NCI-H1417 treated with DMSO at 0.1 percent for 48 hours (cell line): ENCODE data around the gene CA11.

Experiments
- DNase-seq: peaks from one replicate; lab custom pipeline; 2025; lab: John Stamatoyannopoulos, UW

CA11 gene

GRCh38 chr19:48613024-48613851 lies 32.7 kb downstream of the CA11 start:
- no peak for DNase-seq

- DNase-seq: no peak
Measured at GRCh38 chr19:48611872-48612271, 34.1 kb downstream of the CA11 start.

DNA sequence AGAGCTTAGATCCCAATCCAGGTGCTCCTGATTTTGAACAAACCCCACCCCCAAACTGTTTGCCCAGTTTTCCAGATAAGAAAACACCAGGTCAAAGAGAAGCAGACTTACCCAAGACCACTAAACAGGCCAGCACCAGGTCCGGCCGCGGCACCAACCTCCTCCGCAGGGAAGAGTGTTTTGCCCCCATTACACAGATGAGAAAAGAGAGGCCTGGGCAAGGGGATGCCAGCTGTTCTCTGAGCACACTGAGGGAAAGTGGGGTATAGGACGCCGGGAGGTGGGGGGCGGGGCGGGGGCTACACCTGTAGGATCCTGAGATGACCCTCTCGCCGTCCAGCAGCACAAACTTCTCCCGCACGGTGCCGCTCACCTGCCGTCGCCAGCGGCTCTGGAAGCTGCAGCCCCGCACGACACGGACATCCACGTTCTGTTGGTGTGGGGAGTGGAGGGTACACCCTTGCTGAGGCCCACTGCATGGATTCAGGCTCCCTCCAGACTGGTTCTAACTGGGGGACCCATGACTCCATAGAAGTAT lies 36.3 kb downstream of the CA11 start:
- no peak for DNase-seq

DNA sequence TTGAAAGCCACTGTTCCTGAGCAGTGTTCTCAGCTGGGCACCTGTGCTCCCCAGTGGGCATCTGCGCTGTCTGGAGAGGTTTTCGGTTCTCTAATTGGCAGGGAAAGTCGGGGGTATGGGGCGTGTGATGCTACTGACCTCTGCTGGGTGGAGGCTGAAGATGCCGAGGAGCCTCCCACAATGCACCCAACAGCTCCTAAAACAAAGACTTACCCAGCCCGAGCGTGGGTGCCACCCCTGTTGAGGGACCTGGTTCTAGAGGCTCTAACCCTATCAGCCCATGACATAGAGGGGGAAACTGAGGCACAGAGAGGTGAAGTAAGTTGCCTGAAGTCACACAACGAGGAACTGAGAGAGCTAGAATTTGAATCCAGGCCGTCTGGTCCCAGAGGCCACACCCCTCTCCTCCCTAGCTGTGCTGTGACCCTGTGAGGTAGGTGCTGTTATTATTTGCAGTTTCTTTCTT lies 37.2 kb downstream of the CA11 start:
- no peak for DNase-seq

DNA sequence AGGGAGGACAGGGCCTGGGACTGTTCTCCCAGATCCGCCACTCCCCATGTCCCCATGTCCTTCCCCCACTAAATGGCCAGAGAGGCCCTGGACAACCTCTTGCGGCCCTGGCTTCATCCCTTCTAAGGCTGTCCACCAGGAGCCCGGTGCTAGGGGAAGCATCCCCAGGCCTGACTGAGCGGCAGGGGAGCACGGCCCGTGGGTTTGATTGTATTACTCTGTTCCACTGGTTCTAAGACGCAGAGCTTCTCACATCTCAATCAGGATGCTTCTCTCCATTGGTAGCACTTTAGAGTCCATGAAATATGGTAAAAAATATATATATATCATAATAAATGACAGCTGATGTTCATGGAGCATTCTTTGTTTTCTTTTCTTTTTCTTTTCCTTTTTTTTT lies 38.6 kb downstream of the CA11 start:
- DNase-seq: no peak

DNA sequence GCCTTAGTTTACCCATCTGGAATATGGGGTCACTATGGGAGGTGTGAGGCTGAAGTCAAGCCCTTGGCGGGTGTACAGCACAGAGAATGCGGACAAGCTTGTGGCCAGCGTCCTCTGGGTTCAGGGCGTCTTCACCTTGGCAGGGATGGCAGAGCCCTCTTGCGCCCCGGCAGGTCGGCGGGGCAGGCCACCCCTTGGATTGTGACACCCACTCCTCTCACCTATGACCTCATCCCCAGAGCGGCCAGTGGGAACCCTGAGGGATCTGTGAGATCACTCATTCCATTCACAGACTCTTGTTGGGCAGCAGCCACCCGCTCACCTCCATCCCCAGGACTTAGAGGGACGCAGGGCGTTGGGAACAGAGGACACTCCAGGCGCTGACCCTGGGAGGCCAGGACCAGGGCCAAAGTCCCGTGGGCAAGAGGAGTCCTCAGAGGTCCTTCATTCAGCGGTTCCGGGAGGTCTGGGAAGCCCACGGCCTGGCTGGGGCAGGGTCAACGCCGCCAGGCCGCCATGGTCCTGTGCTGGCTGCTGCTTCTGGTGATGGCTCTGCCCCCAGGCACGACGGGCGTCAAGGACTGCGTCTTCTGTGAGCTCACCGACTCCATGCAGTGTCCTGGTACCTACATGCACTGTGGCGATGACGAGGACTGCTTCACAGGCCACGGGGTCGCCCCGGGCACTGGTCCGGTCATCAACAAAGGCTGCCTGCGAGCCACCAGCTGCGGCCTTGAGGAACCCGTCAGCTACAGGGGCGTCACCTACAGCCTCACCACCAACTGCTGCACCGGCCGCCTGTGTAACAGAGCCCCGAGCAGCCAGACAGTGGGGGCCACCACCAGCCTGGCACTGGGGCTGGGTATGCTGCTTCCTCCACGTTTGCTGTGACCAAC lies 39.3 kb downstream of the CA11 start, which contains the start of gene SPACA4:
TSS of gene SPACA4 (plus strand) at position 280 of the 896 bp plus-strand sequence. CDS start at position 517, 237 bp downstream.
- DNase-seq: no peak

- no peak for DNase-seq
Measured at GRCh38 chr19:48603850-48604249, 42.1 kb downstream of the CA11 start.

DNA sequence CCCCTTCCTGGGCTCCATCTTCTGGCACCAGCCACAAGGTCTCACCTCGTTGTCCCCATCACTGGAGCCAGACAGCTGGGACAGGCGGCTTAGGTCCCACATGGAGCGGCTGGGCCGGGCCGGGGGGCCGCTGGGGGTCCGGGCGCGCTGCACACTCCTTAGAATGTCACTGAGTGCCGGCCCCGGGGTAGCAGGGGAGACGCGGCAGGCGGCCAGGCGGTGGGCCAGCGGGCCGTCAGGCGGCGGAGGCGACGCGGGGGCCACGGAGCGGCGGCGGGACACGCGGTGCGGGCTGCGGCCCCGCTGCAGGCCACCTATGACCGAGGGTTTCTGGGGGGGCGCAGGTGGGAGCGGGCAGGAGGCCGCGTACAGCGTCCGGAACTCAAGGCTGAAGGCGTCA lies 42.5 kb downstream of the CA11 start:
- DNase-seq: no peak

DNA sequence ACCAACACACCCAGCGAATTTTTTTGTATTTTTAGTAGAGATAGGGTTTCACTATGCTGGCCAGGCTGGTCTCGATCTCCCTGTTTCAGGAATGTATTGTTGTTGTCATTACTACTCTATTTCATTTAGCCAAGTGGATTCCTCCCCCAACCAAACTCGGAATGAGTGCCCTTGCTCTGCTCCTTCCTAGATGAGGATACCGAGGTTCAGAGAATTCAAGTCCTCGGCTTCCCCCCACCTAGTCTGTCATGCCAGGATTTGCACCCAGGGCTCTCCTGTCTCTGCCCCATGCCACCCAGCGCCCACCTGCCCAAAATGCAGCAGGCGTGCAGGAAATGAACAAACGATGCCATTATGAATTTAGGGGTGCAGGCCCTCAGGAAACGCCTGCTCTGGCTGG lies 43.0 kb downstream of the CA11 start:
- DNase-seq: no peak

DNA sequence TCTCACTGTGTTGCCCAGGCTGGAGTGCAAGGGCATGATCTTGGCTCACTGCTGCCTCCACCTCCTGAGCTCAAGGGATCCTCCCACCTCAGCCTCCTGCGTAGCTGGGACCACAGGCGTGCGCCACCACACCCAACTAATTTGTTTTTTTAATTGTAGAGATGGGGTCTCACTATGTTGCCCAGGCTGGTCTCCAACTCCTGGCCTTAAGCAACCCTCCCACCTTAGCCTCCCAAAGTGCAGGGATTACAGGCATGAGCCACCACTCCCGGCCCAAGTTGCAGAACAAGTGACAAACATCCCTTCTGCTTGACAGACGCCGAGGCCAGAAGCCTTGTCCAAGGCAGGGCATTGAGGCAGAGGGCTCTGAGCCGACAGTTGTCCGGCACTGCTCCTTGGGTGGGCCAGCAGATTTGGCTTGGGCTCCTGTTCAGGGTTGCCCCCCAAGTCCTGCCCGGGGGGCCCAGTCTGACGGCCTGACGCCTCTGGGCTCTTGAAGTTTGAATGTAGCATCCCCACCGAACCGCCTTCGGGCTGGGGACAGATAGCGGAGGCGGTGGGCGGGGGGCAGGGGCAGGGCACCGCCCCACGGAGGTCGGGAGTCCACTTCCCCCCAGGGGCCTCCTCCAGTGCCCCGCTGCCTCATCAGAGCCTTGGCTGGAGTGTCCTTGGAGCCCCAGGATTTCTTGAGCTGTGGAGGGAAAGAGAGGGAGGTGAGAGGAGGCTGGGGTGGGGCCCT lies 45.1 kb downstream of the CA11 start:
- no peak for DNase-seq

DNA sequence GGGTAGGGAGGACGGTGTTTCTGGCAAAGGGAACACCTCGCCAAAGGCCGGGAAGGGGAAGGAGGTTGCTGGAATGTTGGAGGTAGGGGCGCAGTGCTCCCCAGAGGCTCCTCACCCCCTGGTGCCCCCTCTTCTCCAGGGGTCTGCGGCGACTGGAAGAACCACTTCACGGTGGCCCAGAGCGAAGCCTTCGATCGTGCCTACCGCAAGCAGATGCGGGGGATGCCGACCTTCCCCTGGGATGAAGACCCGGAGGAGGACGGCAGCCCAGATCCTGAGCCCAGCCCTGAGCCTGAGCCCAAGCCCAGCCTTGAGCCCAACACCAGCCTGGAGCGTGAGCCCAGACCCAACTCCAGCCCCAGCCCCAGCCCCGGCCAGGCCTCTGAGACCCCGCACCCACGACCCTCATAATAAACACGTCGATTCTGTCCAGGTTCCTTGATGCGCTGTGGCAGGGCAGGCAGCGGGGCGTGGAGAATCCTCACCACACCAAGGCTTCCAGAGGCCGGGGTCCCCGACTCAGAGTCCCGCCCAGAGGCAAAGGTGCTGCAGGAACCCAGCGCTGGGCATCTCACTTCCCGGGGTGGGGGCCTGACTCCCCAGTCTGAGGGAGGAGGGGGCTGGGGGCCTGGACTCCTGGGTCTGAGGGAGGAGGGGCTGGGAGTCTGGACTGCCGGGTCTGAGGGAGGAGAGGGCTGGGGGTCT lies 46.8 kb downstream of the CA11 start:
- DNase-seq: no peak

- no peak for DNase-seq
Measured at GRCh38 chr19:48596679-48597465, 49.1 kb downstream of the CA11 start.

DNA sequence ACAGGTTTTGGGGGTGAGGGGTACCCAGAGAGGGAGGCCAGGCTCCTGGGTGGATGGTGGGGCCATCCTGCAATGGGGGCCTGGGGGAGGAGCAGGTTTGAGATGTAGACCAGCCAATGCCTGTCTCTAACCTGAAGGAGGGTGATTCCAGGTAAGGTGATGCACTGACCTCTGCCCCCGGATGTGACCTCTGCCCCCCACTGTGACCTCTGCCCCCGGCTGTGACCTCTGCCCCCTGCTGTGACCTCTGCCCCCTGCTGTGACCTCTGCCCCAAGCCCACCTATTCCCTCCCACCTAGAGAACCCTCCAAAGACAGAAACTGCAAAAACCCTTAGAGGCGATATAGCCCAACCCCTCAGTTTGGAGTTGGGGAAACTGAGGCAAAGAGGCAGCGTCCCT lies 49.8 kb downstream of the CA11 start:
- no peak for DNase-seq

DNA sequence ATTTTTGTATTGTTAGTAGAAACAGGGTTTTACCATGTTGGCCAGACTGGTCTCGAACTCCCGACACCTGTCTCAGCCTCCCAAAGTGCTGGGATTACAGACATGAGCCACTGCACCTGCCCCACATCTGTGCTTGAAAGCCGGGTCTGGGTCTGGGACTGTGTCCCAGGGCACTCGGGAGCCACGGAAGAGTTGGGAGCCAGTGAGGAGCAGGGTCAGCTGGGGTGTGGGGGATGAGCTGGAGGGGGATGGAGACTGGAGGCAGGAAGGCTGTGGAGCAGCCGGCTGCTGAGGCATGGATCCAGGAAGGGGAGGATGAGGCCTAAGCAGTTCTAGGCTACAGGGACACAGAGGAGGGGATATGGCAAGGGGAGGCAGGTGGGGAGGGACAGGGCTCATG lies 50.2 kb downstream of the CA11 start:
- no peak for DNase-seq

- no peak for DNase-seq
Measured at GRCh38 chr19:48595171-48595570, 50.8 kb downstream of the CA11 start.

DNA sequence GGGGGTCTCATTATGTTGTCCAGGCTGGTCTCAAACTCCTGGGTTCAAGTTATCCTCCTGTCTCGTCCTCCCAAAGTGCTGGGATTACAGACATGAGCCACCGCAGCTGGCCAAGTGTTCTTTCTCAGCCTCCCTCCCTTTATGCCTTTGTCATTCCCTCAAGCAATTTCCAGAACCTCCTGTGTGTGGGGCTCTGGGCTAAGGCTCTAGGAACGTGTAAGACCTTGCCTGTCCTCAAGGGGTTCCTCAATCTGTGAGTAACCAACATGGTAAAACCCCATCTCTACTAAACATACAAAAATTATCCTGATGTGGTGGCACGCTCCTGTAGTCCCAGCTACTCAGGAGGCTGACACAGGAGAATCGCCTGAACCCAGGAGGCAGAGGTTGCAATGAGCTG lies 55.0 kb downstream of the CA11 start:
- DNase-seq: no peak

DNA sequence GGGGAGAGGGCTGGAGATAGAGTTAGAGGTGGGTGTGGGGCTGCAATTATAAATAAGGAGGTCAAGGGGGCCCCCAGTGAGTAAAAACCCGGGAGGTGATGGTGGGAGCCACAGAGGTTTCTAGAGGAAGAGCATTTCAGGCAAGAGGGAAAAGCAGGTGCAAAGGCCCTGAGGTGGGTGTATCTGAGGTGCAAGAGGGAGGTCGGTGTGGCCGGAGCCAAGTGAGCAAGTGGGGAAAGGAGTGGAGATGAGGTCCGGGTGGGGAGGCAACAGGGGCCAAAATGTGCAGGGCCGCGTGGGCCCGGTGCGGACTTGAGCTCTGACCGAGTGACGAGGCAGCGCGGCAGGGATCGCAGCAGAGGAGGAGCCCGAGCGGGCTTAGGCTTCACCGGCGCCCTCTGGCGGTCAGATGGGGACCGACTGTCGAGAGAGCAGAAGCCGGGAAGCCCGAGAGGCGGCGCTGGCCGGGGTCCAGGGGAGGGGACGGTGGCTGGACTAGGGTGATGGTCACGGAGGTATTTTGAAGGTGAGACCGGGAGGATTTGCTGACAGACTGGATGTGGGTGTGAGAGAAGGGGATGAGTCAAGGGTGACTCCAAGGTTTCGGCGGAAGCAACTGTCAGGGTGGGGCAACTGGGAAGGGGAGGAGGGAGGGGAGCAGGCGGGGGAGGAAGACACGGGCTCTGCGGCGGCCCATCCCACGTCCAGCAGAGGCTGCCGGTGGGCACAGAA lies 57.2 kb downstream of the CA11 start:
- peak; percentile 21 for DNase-seq
